HFF-Myc (cell line): ENCODE data around the gene NPIPA1.
"Not testable (repeated sequence)": the region's sequence is repeated elsewhere in the genome, so short reads cannot be mapped to it uniquely, and the experiment has no call there.

Experiments used
- DNase-seq: peaks from one replicate; pipeline ENCODE4 v3.0.0-alpha.2; 2011; ENCODE audit warnings: low read depth; ENCODE audit errors: extremely low read depth
- H3K4me3 ChIP-seq: replicated peaks from 2 replicates; pipeline ENCODE4 v1.5.1; 2011; ENCODE audit warnings: low read depth, mild to moderate bottlenecking, control low read depth, low read length
- TF ChIP-seq, protein P1 (sequence below): IDR thresholded peaks from 2 replicates; pipeline ENCODE4 v1.5.1; 2012; ENCODE audit warnings: mild to moderate bottlenecking, low read depth, low read length, control low read depth; ENCODE audit errors: missing control alignments

The NPIPA1 gene

DNA sequence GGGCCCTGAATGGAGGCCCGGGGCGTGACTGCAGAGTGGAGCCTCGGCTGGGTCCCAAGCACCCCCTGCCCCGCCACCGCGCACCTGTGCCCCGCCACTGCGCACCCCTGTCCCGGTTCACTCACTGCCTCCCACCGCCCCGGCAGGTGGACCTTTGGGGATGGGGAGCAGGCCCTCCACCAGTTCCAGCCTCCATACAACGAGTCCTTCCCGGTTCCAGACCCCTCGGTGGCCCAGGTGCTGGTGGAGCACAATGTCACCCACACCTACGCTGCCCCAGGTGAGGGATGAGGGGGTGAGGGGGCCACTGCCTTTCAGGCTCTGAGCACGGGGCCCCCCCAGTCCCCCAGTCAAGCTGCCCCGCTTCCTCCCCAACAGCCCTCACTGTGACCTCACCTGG, 12.9 kb upstream of the NPIPA1 start:
- not testable (repeated sequence) for DNase-seq

DNA sequence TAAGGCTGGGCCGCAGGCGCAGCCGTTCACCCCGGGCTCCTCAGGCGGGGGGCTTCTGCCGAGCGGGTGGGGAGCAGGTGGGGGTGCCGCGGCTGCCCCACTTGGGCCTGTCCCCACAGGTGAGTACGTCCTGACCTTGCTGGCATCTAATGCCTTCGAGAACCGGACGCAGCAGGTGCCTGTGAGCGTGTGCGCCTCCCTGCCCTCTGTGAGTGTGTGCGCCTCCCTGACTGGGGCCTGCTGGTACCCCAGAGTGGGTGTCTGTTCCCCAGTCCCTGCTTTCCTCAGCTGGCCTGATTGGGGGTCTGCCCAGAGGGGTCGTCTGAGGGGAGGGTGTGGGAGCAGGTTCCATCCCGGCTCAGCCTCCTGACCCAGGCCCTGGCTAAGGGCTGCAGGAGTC, 12.3 kb upstream of the NPIPA1 start:
- DNase-seq, H3K4me3 ChIP-seq: not testable (repeated sequence)

More for the DNA sequence above, 12.9 kb upstream of the NPIPA1 start:
- H3K4me3 ChIP-seq, result not testable (repeated sequence)

DNA sequence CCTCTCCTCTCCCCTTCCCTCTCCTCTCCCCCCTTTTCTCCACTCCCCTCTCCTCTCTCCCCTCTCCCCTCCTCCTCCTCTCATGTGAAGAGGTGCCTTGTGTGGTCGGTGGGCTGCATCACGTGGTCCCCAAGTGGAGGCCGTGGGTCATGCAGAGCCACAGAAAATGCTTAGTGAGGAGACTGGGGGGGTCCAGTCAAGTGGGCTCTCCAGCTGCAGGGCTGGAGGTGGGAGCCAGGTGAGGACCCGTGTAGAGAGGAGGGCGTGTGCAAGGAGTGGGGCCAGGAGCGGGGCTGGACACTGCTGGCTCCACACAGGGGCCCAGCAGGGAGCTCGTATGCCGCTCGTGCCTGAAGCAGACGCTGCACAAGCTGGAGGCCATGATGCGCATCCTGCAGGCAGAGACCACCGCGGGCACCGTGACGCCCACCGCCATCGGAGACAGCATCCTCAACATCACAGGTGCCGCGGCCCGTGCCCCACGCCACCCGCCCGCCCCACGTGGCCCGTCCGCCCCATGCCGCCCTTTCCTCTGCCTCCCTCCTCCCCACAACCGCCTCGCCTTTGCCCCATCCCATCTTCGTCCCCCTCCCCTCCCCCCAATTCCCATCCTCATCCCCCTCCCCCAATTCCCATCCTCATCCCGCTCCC, 9.1 kb upstream of the NPIPA1 start:
- not testable (repeated sequence) for H3K4me3 ChIP-seq, DNase-seq

DNA sequence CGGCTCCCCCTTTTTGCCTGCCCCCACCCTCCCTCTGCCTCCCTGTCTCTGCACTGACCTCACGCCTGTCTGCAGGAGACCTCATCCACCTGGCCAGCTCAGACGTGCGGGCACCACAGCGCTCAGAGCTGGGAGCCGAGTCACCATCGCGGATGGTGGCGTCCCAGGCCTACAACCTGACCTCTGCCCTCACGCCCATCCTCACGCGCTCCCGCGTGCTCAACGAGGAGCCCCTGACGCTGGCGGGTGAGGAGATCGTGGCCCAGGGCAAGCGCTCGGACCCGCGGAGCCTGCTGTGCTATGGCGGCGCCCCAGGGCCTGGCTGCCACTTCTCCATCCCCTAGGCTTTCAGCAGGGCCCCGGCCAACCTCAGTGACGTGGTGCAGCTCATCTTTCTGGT, 8.1 kb upstream of the NPIPA1 start:
- DNase-seq, result not testable (repeated sequence)

DNA sequence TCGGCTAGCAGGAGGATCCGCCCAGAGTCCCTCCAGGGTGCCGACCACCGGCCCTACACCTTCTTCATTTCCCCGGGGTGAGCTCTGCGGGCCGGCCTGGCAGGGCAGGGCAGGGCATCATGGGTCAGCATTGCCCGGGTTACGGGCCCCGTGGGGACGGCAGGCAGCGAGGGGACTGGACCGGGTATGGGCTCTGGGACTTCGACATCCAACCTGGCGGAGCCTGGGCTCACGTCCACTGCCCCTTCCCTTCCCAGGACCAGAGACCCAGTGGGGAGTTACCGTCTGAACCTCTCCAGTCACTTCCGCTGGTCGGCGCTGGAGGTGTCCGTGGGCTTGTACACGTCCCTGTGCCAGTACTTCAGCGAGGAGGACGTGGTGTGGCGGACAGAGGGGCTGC, 7.0 kb upstream of the NPIPA1 start:
- H3K4me3 ChIP-seq, DNase-seq: not testable (repeated sequence)

More for the DNA sequence above, 8.1 kb upstream of the NPIPA1 start:
- not testable (repeated sequence) for H3K4me3 ChIP-seq

DNA sequence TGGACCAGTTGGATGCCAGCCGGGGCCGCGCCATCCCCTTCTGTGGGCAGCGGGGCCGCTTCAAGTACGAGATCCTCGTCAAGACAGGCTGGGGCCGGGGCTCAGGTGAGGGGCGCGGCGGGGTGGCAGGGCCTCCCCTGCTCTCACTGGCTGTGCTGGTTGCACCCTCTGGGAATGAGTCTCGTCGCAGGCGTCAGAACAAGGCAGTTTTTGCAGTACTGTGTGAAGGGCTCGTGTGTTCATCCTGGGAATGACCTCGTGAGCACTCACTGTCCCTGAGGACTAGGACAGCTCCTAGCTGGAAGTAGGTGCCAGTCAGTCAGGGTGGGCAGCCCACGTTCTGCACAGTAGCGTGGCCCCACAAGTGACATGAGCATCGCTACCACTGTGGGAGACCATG, 6.3 kb upstream of the NPIPA1 start:
- not testable (repeated sequence) for H3K4me3 ChIP-seq, DNase-seq

DNA sequence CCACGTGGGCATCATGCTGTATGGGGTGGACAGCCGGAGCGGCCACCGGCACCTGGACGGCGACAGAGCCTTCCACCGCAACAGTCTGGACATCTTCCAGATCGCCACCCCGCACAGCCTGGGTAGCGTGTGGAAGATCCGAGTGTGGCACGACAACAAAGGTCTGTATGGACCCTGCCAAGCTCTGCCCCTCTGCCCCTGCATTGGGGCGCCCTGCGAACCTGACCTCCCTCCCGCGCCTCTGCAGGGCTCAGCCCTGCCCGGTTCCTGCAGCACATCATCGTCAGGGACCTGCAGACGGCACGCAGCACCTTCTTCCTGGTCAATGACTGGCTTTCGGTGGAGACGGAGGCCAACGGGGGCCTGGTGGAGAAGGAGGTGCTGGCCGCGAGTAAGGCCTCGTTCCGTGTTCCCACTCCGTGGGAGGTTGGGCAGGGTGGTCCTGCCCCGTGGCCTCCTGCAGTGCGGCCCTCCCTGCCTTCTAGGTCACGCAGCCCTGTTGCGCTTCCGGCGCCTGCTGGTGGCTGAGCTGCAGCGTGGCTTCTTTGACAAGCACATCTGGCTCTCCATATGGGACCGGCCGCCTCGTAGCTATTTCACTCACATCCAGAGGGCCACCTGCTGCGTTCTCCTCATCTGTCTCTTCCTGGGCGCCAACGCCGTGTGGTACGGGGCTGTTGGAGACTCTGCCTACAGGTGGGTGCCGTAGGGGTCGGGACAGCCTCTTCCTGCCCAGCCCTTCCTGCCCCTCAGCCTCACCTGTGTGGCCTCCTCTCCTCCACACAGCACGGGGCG, 4.5 kb upstream of the NPIPA1 start:
- not testable (repeated sequence) for H3K4me3 ChIP-seq, DNase-seq

DNA sequence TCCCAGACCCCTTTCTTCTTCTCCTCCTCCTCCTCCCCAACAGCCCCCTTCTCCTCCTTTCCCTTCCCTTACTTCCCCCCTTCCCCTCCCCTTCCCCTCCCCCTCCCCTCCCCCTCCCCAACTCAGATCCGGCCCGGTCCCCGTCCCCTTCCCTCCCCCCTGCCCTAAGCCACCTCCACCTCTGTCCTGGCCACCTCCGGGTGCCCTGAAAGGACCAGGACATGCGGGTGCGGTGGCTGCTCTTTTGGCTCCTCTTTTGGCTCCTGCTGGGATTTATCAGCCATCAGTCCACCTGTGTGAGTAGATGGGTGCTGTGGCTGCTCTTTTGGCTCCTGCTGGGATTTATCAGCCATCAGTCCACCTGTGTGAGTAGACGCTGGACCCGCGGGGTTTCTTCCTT, 751 bp downstream of the NPIPA1 start:
- not testable (repeated sequence) for H3K4me3 ChIP-seq, DNase-seq

DNA sequence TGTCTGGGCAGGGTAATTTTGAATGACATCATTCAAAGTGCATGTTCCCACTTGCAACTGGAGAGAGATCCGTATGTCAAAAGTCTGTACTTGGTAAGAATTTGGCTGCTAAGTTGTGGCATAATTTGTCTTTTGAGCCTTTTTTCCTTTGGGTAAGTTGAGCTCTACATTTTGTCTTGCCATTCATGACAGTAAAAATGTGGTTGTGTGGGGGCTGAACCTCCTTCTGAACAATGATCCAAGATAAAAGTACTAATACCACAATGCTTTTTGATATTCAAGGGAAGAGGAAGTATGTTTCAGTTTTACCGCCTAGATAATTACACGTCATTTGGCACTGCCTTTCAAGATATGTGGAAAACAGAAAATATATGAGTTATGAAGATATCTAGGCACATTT, 5.4 kb downstream of the NPIPA1 start:
- DNase-seq, H3K4me3 ChIP-seq: not testable (repeated sequence)

DNA sequence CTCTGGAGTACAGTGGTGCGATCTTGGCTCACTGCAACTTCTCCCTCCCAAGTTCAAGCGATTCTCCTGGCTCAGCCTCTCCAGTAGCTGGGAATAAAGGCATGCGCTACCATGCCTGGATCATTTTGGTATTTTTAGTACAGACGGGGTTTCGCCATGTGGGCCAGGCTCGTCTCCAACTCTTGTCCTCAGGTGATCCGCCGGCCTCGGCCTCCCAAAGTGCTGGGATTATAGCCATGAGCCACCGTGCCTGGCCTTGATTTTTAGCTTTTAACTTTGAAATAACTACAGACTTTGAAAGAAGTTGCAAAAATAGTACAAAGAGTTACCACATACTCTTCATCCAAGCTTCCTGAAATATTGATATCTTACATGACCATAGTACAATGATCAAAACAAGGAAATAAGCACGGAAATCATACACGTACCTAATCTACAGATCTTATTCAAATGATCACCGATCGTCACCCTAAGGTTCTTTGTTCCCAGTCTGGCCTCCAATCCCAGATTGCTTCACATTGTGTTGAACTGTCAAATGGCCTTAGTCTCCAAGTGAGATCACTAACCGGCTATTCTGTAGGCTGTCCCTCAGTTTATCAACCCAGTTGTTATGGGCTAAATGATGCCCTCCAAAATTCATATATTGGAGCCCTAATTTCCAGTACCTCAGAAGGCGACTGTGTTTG, 18.4 kb downstream of the NPIPA1 start:
- TF ChIP-seq, protein P1, sequence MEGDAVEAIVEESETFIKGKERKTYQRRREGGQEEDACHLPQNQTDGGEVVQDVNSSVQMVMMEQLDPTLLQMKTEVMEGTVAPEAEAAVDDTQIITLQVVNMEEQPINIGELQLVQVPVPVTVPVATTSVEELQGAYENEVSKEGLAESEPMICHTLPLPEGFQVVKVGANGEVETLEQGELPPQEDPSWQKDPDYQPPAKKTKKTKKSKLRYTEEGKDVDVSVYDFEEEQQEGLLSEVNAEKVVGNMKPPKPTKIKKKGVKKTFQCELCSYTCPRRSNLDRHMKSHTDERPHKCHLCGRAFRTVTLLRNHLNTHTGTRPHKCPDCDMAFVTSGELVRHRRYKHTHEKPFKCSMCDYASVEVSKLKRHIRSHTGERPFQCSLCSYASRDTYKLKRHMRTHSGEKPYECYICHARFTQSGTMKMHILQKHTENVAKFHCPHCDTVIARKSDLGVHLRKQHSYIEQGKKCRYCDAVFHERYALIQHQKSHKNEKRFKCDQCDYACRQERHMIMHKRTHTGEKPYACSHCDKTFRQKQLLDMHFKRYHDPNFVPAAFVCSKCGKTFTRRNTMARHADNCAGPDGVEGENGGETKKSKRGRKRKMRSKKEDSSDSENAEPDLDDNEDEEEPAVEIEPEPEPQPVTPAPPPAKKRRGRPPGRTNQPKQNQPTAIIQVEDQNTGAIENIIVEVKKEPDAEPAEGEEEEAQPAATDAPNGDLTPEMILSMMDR, result no peak
- H3K4me3 ChIP-seq, result no peak overlapping the region
- no peak for DNase-seq

DNA sequence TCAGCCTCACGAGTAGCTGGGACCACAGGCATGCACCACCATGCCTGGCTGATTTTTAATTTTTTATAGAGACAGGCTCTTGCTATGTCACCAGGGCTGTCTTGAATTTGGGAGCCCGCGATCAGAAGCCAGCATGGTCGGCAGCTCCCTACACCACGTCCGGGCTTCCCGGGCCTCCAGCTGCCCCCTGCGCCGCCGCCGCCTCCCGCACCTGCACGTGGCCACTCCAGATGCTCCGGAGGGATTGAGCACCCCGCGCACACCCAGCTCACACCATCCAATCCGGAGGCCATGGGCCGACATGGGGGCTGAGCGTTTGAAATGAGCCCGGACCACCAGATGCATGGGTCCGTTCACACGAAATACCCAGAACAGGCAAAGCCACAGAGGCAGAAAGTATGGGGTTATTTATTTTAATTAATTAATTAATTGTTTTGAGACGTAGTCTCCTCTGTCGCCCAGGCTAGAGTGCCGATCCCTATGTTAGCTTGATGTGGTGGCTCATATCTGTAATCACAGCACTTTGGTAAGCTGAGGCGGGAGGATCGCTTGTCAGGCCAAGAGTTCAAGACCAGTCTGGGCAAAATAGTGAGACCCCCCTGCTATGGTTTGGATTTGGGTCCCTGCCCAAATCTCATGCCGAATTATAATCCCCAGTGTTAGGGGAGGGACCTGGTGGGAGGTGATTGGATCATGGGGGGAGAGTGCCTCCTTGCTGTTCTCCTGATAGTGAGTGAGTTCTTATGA, 20.5 kb downstream of the NPIPA1 start:
- TF ChIP-seq, protein P1, result no peak
- no peak for DNase-seq
- no peak overlapping the region for H3K4me3 ChIP-seq
